H1 (cell line): ENCODE data around the gene BIVM. TPM values are rescaled to one million over a fixed set of nuclear protein-coding genes. Genes with fewer than 3 reads are reported as not detected.

Experiments
- CTCF ChIA-PET: fragments of 300-600 bp; sonication (Branson Sonifier 250); formaldehyde crosslinking; loops from one replicate; lab custom pipeline; 2021; ENCODE audit not compliant: partially characterized antibody; lab: Charles Lee
- POLR2A ChIA-PET: fragments of 300-600 bp; sonication (Branson Sonifier 250); formaldehyde crosslinking; loops from one replicate; lab custom pipeline; 2021; ENCODE audit warnings: inconsistent platforms; ENCODE audit not compliant: partially characterized antibody; lab: Charles Lee
- DNase-seq, 2 experiments: peaks; one replicate each; pipeline versions ENCODE4 v3.0.0 to v3.0.0-alpha.2; 2010 to 2022; ENCODE audit warnings: low spot score in 2 of 2, low read depth in 1 of 2, mixed read lengths in 1 of 2
- FAIRE-seq: peaks from 2 replicates; lab custom pipeline; 2011; peaks lifted over from hg19 to GRCh38; lab: Jason Lieb, UNC
- H2AFZ ChIP-seq: 2 replicates; pipeline ENCODE4 v1.8.1; 2012; ENCODE audit warnings: low read length, inconsistent platforms
- H2AK5ac ChIP-seq: 2 replicates; pipeline ENCODE4 v1.6.1; 2013; ENCODE audit warnings: low read depth, low read length
- H2BK120ac ChIP-seq: replicated peaks from 2 replicates; pipeline ENCODE3; 2013; ENCODE audit warnings: low read depth, low read length, inconsistent platforms
- H2BK12ac ChIP-seq: 2 replicates; pipeline ENCODE4 v1.6.1; 2013; ENCODE audit warnings: low read depth, low read length
- H2BK15ac ChIP-seq: 2 replicates; pipeline ENCODE4 v1.6.1; 2013; ENCODE audit warnings: low read length
- H2BK20ac ChIP-seq: 2 replicates; pipeline ENCODE4 v1.6.1; 2013; ENCODE audit warnings: low read length
- H2BK5ac ChIP-seq: 2 replicates; pipeline ENCODE4 v1.6.1; 2013; ENCODE audit warnings: low read depth, low read length
- H3K14ac ChIP-seq: 2 replicates; pipeline ENCODE4 v1.6.1; 2013; ENCODE audit warnings: inconsistent platforms; ENCODE audit not compliant: insufficient read length
- H3K18ac ChIP-seq: 2 replicates; pipeline ENCODE4 v1.6.1; 2013; ENCODE audit warnings: low read length; ENCODE audit errors: extremely low read depth
- H3K23ac ChIP-seq: 2 replicates; pipeline ENCODE4 v1.6.1; 2013; ENCODE audit warnings: inconsistent platforms; ENCODE audit not compliant: insufficient read length
- H3K23me2 ChIP-seq: 2 replicates; pipeline ENCODE4 v1.6.1; 2013; ENCODE audit warnings: low read depth, low read length
- H3K27ac ChIP-seq: 2 replicates; pipeline ENCODE4 v1.6.1; 2011; ENCODE audit warnings: low read depth, low read length, inconsistent platforms
- H3K27me3 ChIP-seq, 4 experiments: replicated peaks in 1 of 4; 1 replicate in 1 of 4; 2 replicates in 3 of 4; pipeline versions ENCODE4 v1.6.1 to v1.8.1; 2011 to 2013; ENCODE audit warnings: low read length in 3 of 4, mild to moderate bottlenecking in 3 of 4, inconsistent platforms in 2 of 4, mixed read lengths in 2 of 4, moderate library complexity in 1 of 4; ENCODE audit not compliant: control insufficient read depth in 3 of 4, insufficient read depth in 3 of 4; ENCODE audit errors: extremely low read depth in 1 of 4
- H3K36me3 ChIP-seq, 4 experiments: 2 replicates each; pipeline versions ENCODE4 v1.6.1 to v1.8.1; 2011 to 2013; ENCODE audit warnings: mild to moderate bottlenecking in 4 of 4, low read length in 3 of 4, moderate library complexity in 2 of 4, control low read depth in 1 of 4, inconsistent platforms in 1 of 4; ENCODE audit not compliant: insufficient read depth in 4 of 4, control insufficient read depth in 2 of 4
- H3K4ac ChIP-seq: replicated peaks from 2 replicates; pipeline ENCODE3; 2013; ENCODE audit warnings: low read length, low read depth, mixed read lengths, inconsistent platforms; ENCODE audit not compliant: insufficient read length
- H3K4me1 ChIP-seq, 4 experiments: replicated peaks in 1 of 4; 1 replicate in 1 of 4; 2 replicates in 3 of 4; pipeline versions ENCODE4 v1.6.1 to v1.8.1; 2011 to 2013; ENCODE audit warnings: low read length in 3 of 4, inconsistent platforms in 2 of 4, mixed read lengths in 1 of 4; ENCODE audit not compliant: insufficient read depth in 4 of 4, control insufficient read depth in 3 of 4
- H3K4me2 ChIP-seq, 2 experiments: 2 replicates each; pipeline versions ENCODE4 v1.6.1 to v1.8.1; 2011 to 2013; ENCODE audit warnings: low read depth in 2 of 2, low read length in 2 of 2, control low read depth in 1 of 2, inconsistent platforms in 1 of 2, mild to moderate bottlenecking in 1 of 2; ENCODE audit not compliant: insufficient read depth in 1 of 2
- H3K4me3 ChIP-seq, 4 experiments: fragments of 200-600, 300-600 bp in 1 of 4; sonication (generic), shearing (Covaris generic), sonication (Bioruptor Twin) in 1 of 4; 2 replicates each; pipeline versions ENCODE4 v1.5.1 to v1.8.1; 2011 to 2016; ENCODE audit warnings: low read length in 4 of 4, low read depth in 3 of 4, control low read depth in 2 of 4, inconsistent platforms in 2 of 4, mild to moderate bottlenecking in 2 of 4, mixed read lengths in 1 of 4, moderate library complexity in 1 of 4; ENCODE audit not compliant: insufficient read depth in 2 of 4; ENCODE audit errors: extremely low read depth in 1 of 4
- H3K56ac ChIP-seq: replicated peaks from 2 replicates; pipeline ENCODE3; 2013; ENCODE audit warnings: low read depth, mild to moderate bottlenecking, mixed read lengths, low read length, inconsistent platforms; ENCODE audit not compliant: insufficient read length
- H3K79me1 ChIP-seq: 2 replicates; pipeline ENCODE4 v1.6.1; 2013; ENCODE audit warnings: low read depth, low read length, control low read depth
- H3K79me2 ChIP-seq, 2 experiments: 2 replicates each; pipeline versions ENCODE4 v1.6.1 to v1.8.1; 2012 to 2013; ENCODE audit warnings: low read length in 2 of 2, mild to moderate bottlenecking in 2 of 2, inconsistent platforms in 1 of 2; ENCODE audit not compliant: insufficient read depth in 2 of 2, control insufficient read depth in 1 of 2
- H3K9ac ChIP-seq, 4 experiments: replicated peaks in 1 of 4; 1 replicate in 1 of 4; 2 replicates in 3 of 4; pipeline versions ENCODE4 v1.6.1 to v1.8.1; 2011 to 2013; ENCODE audit warnings: low read depth in 3 of 4, low read length in 3 of 4, control low read depth in 2 of 4, mild to moderate bottlenecking in 2 of 4, moderate library complexity in 2 of 4, inconsistent platforms in 1 of 4; ENCODE audit errors: extremely low read depth in 1 of 4
- H3K9me3 ChIP-seq, 2 experiments: 2 replicates each; pipeline versions ENCODE4 v1.6.1 to v1.8.1; 2012 to 2013; ENCODE audit warnings: mild to moderate bottlenecking in 2 of 2, moderate library complexity in 2 of 2, control low read depth in 1 of 2, inconsistent platforms in 1 of 2, low read depth in 1 of 2, low read length in 1 of 2, mixed read lengths in 1 of 2; ENCODE audit not compliant: insufficient read depth in 2 of 2
- H4K20me1 ChIP-seq, 2 experiments: replicated peaks in 1 of 2; 2 replicates each; pipeline versions ENCODE3 to v1.8.1; 2011 to 2013; ENCODE audit warnings: inconsistent platforms in 2 of 2, low read length in 2 of 2, mild to moderate bottlenecking in 1 of 2; ENCODE audit not compliant: insufficient read depth in 2 of 2, control insufficient read depth in 1 of 2
- H4K5ac ChIP-seq: 2 replicates; pipeline ENCODE4 v1.6.1; 2013; ENCODE audit warnings: low read length, low read depth, mixed read lengths, inconsistent platforms; ENCODE audit not compliant: insufficient read length
- H4K8ac ChIP-seq: 2 replicates; pipeline ENCODE4 v1.8.0; 2013; ENCODE audit warnings: mild to moderate bottlenecking, moderate library complexity, low read length, inconsistent platforms; ENCODE audit not compliant: insufficient read depth; ENCODE audit errors: extremely low read depth
- H4K91ac ChIP-seq: replicated peaks from 2 replicates; pipeline ENCODE3; 2013; ENCODE audit warnings: low read length, mixed read lengths, inconsistent platforms; ENCODE audit not compliant: insufficient read length
- ASH2L ChIP-seq: fragments of 200-600, 300-600 bp; sonication (generic); IDR thresholded peaks from one replicate; pipeline ENCODE4 v1.7.1; 2017; ENCODE audit warnings: low read length
- CBX8 ChIP-seq: fragments of 300-800, 300-1000 bp; sonication (generic); IDR thresholded peaks from 2 replicates; pipeline ENCODE4 v1.7.1; 2016; ENCODE audit warnings: low read depth, low read length, borderline replicate concordance
- CHD2 ChIP-seq: IDR thresholded peaks from 2 replicates; pipeline ENCODE4 v1.6.1; 2012; ENCODE audit warnings: low read length, improper control_type of control experiment
- EGR1 ChIP-seq: IDR thresholded peaks from 2 replicates; pipeline ENCODE4 v1.6.1; 2011; ENCODE audit warnings: low read depth, low read length, borderline replicate concordance
- EZH2 ChIP-seq: fragments of 200-600 bp; sonication (generic); IDR thresholded peaks from 2 replicates; pipeline ENCODE4 v1.7.1; 2012; ENCODE audit warnings: low read depth, mild to moderate bottlenecking, moderate library complexity, low read length, inconsistent platforms; ENCODE audit not compliant: severe bottlenecking
- HDAC6 ChIP-seq: IDR thresholded peaks from one replicate; pipeline ENCODE4 v1.7.1; 2012; ENCODE audit warnings: low read depth, mild to moderate bottlenecking, inconsistent platforms, low read length, moderate library complexity
- MAX ChIP-seq: IDR thresholded peaks from 2 replicates; pipeline ENCODE4 v1.6.1; 2012; ENCODE audit warnings: inconsistent platforms
- NANOG ChIP-seq: IDR thresholded peaks from 2 replicates; pipeline ENCODE4 v1.6.1; 2011; ENCODE audit warnings: low read length, low read depth, mild to moderate bottlenecking, inconsistent platforms; ENCODE audit not compliant: insufficient read depth, poor library complexity, severe bottlenecking
- POU5F1 ChIP-seq: IDR thresholded peaks from 2 replicates; pipeline ENCODE4 v1.6.1; 2011; ENCODE audit warnings: low read depth, mild to moderate bottlenecking, low read length, moderate library complexity
- RAD21 ChIP-seq, 2 experiments: IDR thresholded peaks in 1 of 2; conservative IDR thresholded peaks in 1 of 2; 2 replicates each; pipeline ENCODE4 v1.6.1; 2011; ENCODE audit warnings: low read depth in 2 of 2, low read length in 2 of 2, improper control_type of control experiment in 1 of 2, inconsistent platforms in 1 of 2, mild to moderate bottlenecking in 1 of 2, moderate library complexity in 1 of 2
- RFX5 ChIP-seq: IDR thresholded peaks from 2 replicates; pipeline ENCODE4 v1.6.1; 2011; ENCODE audit warnings: low read depth, low read length, improper control_type of control experiment, borderline replicate concordance
- SP2 ChIP-seq: IDR thresholded peaks from 2 replicates; pipeline ENCODE4 v1.6.1; 2012; ENCODE audit warnings: mild to moderate bottlenecking, low read length, inconsistent platforms
- SP4 ChIP-seq: IDR thresholded peaks from 2 replicates; pipeline ENCODE4 v1.6.1; 2012; ENCODE audit warnings: low read length, inconsistent platforms
- TAF1 ChIP-seq: IDR thresholded peaks from 2 replicates; pipeline ENCODE4 v1.6.1; 2011; ENCODE audit warnings: mild to moderate bottlenecking, low read depth, low read length
- ZNF274 ChIP-seq: IDR thresholded peaks from 2 replicates; pipeline ENCODE4 v1.7.0; 2012; ENCODE audit warnings: low read length, borderline replicate concordance; ENCODE audit errors: extremely low read depth
- WGBS, 2 experiments: shearing (Covaris generic) in 1 of 2; methylation state at CpG; one replicate each; pipeline versions ENCODE4 v1.1.6 to v1.1.7; 2013 to 2015; ENCODE audit warnings: low lambda C conversion rate in 2 of 2, mixed read lengths in 2 of 2, inconsistent platforms in 1 of 2, low coverage in 1 of 2, missing lambda C conversion rate in 1 of 2; ENCODE audit not compliant: insufficient replicate concordance in 2 of 2, insufficient coverage in 1 of 2, insufficient read length in 1 of 2; ENCODE audit errors: extremely low coverage in 1 of 2, missing lambda C conversion rate in 1 of 2; 5-methylcytosine and 5-hydroxymethylcytosine counted together
- polyA plus RNA-seq, 7 experiments: library from polyadenylated mRNA; depleted of rRNA in 3 of 7; stranded (reverse) in 5 of 7; unstranded in 2 of 7; fragments of >200 nt in 5 of 7; fragments of 200-250 nt in 2 of 7; gene quantifications; 1 replicate in 5 of 7; 2 replicates in 1 of 7; 4 replicates in 1 of 7; pipeline versions ENCODE4 v1.2.1 to v1.2.3, GENCODE V29; 2011 to 2013; ENCODE audit warnings: missing spikeins in 2 of 7, mixed read lengths in 2 of 7
- total RNA-seq: library from RNA; stranded (reverse); fragmentation: NEBNext Ultra II Directional; extraction: Animal tissue kit (Norgen Biotek cat#: 25700); gene quantifications from 2 replicates; pipeline ENCODE4 v1.2.1, GENCODE V29; 2021

Gene BIVM
- total and polyA plus RNA-seq, 2 of the 8 experiments (the other 6 are each of a cell fraction or from before 2014, with no cell fraction given): 1.8 to 5.5 TPM

GRCh38 chr13:102875256-102875655, 76.3 kb downstream of the BIVM start:
- Histone ChIP-seq H3K9ac (no peak overlapping the region), H3K4ac (no peak overlapping the region), H3K27ac (no peak overlapping the region), H3K18ac (no peak overlapping the region), H3K4me3 (no peak overlapping the region), H4K91ac (no peak overlapping the region), H2AFZ (no peak overlapping the region), H3K56ac (no peak overlapping the region), H3K36me3 (peaks cover 0 to 18% (median 1%) of the 10 kb centered on the region in 4 experiments; a peak in 3 of 8 replicates), H3K4me2 (no peak overlapping the region), H4K8ac (no peak overlapping the region), H2AK5ac (no peak overlapping the region), H3K9me3 (no peaks in the 10 kb centered on the region), H2BK15ac (no peak overlapping the region), H3K14ac (no peak overlapping the region), H4K20me1 (no peaks in the 10 kb centered on the region), H2BK5ac (no peak overlapping the region), H3K4me1 (peaks cover 2 to 5% (median 3%) of the 10 kb centered on the region in 4 experiments; a peak in 5 of 7 replicates), H4K5ac (no peak overlapping the region), H2BK120ac (no peak overlapping the region), H2BK20ac (no peak overlapping the region), H3K23me2 (no peaks in the 10 kb centered on the region), H3K79me2 (no peaks in the 10 kb centered on the region), H3K79me1 (no peaks in the 10 kb centered on the region), H2BK12ac (no peak overlapping the region), H3K27me3 (no peaks in the 10 kb centered on the region), H3K23ac (no peak overlapping the region)
- DNase-seq (no peak), FAIRE-seq (no peak)
- POLR2A ChIA-PET: interaction anchor here (0.8 kb wide), 1 partner anchor 18 kb away, joined by 5 read pairs; no protein-coding TSS in a partner anchor
- 70% methylated on average over 4 of the region's 4 CpGs; no CpG with 5 or more reads in 1 of the 2 experiments for whole genome bisulfite sequencing, 2 experiments
- CTCF ChIA-PET: interaction anchor here (0.6 to 1.5 kb wide), 6 partner anchors 16 to 338 kb away, joined by 3 to 6 read pairs (median 3); no protein-coding TSS in a partner anchor
- TF ChIP-seq RFX5: no peak
- TF ChIP-seq EZH2: no peak
- TF ChIP-seq EGR1: no peak
- no peak for TF ChIP-seq CHD2
- no peak for TF ChIP-seq RAD21 (IDR thresholded peaks at IDR 0.05 in 1 of 2, conservative IDR thresholded peaks at IDR 0.05 in 1 of 2; ENCODE audit: low read depth in 2 of 2, low read length in 2 of 2)
- no peak for TF ChIP-seq ZNF274
- no peak for TF ChIP-seq POU5F1
- TF ChIP-seq CBX8: no peak
- no peak for TF ChIP-seq HDAC6
- no peak for TF ChIP-seq NANOG
- no peak for TF ChIP-seq ASH2L
- no peak for TF ChIP-seq SP2
- no peak for TF ChIP-seq TAF1
- TF ChIP-seq SP4: no peak
- no peak for TF ChIP-seq MAX
